DMS79 (cell line): Measurements from ENCODE around the gene SNX25.
"Not testable (repeated sequence)": the region's sequence is repeated elsewhere in the genome, so short reads cannot be mapped to it uniquely, and the experiment has no call there.

Experiments
- DNase-seq: peaks from one replicate; lab custom pipeline; 2025; lab: John Stamatoyannopoulos, UW

The SNX25 gene

DNA sequence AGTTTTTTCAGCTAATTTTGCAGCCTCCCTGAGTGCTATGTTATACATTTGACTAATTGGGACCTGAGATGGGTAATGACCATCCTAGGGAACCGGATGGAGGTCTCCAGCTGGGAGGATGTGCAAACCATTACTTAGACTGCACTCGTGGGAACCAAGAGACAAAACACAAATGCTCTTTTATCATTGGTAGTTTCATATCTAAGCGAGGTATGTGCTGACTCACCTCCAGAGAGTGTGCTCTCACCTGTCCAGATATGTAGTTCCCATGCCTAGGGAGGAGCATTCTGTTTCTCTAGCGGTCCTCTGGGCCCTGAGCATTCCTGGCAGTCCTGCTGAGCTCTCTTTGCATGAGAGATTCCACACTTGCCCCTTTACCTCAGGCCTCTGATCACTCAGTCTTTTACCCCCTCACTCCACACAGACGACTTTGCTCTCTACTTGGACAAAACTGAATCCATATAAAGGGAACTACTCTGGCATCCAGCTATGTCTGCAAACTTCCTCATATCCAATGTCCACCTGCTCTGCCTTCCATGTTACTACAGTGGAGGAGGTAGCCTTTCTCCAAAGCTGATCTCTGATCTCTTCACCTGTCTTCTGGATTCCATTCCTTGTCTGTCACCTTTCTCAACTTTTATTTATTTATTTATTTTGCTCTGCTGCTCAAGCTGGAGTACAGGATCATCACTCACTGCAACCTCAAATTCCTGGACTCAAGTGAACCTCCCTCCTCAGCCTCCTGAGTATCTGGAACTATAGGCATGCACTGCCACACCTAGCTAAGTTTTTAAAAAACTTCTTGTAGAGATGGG is 97.9 kb downstream of the SNX25 start:
- no peak for DNase-seq

GRCh38 chr4:185309770-185310169 is 100.4 kb downstream of the SNX25 start:
- no peak for DNase-seq

DNA sequence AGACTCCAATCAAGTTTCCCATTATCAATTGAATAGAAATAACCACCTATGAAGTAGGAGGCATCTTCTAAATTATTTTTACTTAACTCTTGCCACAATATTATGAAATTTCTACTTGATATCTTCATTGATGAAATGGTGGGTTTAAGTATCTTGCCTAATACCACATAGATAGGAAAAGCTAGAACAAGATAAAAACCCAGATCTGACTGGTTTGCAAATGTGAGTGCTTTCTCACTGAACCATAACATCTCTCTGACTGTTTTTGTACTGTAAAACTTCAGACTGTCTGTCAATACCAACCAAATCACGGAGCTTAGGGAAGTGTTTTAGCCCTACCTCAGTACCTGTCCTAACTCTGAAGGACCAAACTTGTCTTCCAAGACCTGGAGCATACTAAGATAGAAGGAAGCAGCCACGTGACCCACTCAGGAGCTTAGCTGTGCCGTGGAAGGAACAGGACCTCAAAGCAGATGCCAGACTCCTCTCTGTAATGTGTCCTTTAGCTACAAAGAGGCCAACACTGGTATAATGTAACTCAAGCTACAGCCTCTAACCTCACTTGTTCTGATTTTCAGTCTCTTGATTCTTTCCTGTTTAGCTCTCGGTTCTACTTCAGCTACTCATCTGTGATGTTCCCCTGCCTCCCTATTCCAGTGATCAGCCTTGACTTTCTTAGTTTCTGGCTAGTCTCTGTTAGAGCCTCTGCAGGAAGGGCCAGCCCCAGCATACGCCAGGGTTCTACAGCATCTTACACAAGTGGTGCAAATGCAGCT is 101.9 kb downstream of the SNX25 start:
- DNase-seq: no peak

DNA sequence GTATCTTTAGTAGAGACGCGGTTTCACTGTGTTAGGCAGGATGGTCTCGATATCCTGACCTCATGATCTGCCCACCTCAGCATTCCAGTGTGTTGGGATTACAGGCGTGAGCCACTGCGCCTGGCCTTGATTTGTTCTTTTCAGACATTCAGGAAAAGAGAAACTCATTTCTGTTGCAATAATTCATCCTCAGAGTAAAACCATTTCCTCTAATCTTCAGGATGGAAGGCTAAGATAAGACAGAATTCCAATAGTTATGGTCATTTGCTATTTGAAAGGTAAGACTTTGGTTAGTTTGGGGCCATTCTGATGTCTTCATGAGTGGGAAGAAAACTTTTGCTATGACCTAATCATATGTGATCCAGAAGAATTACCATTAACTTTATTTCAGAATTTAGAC is 103.3 kb downstream of the SNX25 start:
- DNase-seq: no peak

DNA sequence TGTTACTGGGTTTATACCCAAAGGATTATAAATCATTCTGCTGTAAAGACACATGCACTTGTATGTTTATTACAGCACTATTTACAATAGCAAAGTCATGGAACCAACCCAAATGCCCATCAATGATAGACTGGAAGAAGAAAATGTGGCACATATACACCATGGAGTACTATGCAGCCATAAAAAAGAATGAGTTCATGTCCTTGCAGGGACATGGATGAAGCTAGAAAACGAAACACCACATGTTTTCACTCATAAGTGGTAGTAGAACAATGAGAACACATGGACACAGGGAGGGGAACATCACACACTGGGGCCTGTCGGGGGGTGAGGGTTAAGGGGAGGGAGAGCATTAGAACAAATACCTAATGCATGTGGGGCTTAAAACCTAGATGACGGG is 108.1 kb downstream of the SNX25 start:
- not testable (repeated sequence) for DNase-seq

GRCh38 chr4:185317880-185318279 is 108.5 kb downstream of the SNX25 start:
- no peak for DNase-seq

DNA sequence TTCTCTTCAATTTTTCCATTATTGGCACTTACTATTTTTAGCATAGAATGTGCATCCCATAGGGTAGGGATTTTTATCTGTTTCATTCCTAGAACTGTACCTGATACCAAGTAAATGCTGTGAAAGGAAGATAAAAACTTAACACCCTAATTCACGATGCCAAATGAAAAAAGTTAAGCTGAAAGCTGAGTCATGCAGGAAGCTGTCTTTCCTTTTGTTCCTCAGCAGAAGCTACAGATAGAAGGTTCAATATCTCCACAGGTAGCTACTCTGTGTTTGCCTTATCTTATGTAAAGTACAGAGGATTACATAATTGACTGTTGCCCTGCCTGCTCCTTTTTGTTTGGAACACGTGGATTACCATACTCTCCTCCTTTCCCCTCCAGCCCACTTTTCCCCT is 109.3 kb downstream of the SNX25 start:
- DNase-seq: no peak

GRCh38 chr4:185322803-185323202 is 113.4 kb downstream of the SNX25 start:
- no peak for DNase-seq

DNA sequence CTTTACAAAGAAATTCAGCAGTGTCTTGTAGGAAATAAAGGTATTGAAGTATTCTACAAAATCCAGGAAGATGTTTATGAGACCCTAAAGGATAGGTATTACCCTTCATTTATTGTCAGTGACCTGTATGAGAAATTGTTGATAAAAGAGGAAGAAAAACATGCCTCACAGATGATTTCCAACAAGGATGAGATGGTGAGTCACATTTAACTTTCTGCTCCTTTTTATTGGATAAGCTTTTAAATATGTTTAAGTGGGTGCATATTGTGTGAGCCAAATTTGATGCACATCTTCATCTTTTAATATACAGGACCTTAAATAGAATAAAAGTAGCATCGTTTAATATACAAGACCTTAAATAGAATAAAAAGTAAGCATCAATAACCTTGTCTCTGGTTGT is 114.2 kb downstream of the SNX25 start:
- no peak for DNase-seq

- not testable (repeated sequence) for DNase-seq
Observed at GRCh38 chr4:185324361-185324760, 115.0 kb downstream of the SNX25 start.

DNA sequence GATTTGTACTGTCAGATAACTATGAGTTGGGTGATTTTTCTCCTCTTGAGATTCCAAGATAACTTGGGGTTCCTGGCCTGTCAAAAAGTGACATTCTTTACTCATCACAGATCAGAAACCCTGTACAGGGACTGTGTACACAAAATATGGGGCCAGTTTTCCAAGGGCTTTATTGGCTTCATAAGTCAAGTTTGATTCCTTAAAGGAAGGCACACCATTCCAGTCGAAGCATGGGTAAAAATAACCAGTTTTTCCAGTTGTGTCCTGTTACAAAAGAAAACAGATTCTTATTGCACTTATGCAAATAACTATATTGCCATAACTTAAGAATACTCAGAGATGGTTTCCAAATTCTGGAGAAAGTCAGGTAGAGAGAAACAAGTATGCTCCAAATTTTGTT is 116.3 kb downstream of the SNX25 start:
- DNase-seq: not testable (repeated sequence)

GRCh38 chr4:185328586-185328985 is 119.2 kb downstream of the SNX25 start:
- DNase-seq: no peak

- DNase-seq: not testable (repeated sequence)
Observed at GRCh38 chr4:185329879-185330510, 120.6 kb downstream of the SNX25 start.

DNA sequence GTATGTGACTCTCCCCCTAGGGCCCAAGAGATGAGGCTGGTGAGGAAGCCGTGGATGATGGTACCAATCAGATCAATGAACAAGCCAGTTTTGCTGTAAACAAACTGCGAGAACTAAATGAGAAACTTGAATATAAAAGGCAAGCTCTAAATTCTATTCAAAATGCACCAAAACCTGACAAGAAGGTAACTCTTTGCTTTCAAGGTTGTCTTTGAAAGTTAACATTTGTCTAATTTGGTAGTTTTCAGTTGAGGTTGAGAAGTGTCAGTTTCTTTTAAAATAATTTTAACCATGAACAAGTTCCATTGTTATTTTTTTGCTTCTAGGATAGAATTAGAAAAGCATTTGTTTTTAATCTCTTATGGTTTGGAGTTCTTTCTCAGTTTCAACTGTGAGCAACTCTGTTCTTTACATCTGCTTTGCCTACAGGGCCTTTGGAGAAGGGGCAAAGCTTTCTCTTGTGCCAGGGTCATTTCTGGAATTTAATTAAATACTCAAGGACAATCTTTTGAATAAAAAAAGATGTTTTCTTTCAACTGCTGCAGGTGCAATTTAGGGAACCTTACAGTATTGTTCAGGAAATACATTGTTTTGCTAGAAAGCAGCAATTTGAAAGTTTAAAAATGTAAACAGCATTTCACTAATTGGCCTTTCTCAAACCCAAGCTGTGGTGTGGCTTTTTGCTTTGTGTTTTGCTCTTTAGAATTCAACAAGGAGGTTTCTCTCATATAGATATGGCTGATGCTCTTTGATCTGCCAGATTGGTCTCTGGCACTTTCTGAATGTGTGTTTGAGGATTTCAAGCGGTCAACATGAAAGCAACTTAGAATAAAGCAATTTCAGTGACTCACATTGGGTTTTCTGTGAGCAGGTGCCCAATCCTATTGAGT is 123.4 kb downstream of the SNX25 start:
- DNase-seq: no peak

GRCh38 chr4:185334326-185334725 is 124.9 kb downstream of the SNX25 start:
- no peak for DNase-seq

DNA sequence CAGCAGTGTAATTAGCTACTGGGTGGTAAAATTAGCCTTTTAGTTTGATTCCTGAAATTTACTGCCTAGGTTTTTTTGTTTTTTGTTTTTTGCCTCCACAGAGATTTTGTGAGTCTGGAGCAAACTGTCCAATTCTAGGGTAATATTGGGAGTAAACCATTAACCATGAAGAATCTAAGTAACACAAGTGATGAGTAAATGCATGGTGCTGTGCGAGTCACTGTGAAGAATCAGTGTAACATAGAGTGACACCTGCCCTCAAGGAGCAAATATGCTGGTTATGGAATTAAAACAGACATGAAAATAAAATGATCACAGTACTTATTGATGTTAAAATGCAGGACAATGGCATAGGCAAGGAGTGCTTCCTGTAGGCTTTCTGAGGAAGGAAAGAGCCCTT is 126.2 kb downstream of the SNX25 start:
- DNase-seq: no peak

GRCh38 chr4:185339941-185340340 is 130.5 kb downstream of the SNX25 start:
- no peak for DNase-seq

GRCh38 chr4:185341377-185341776 is 132.0 kb downstream of the SNX25 start:
- no peak for DNase-seq

- DNase-seq: no peak
Observed at GRCh38 chr4:185341841-185342240, 132.4 kb downstream of the SNX25 start.

- no peak for DNase-seq
Observed at GRCh38 chr4:185343726-185344581, 134.6 kb downstream of the SNX25 start.
